Gastroesophageal sphincter (tissue), 4 donors: ENCODE measurements around the gene RCSD1. TPM values are rescaled to one million over a fixed set of nuclear protein-coding genes. Genes with fewer than 3 reads are reported as not detected.

Experiments used
- ATAC-seq: fragments of 150-250 bp; one replicate; pipeline ENCODE4 v1.9.1; 2016; ENCODE audit warnings: mild to moderate bottlenecking, moderate library complexity
- H3K27ac ChIP-seq, 4 donors: fragments of 200-600 bp; sonication (generic) in 3 of 4; 1 replicate in 3 of 4; 2 replicates in 1 of 4; pipeline ENCODE4 v1.5.1; 2016 to 2019
- H3K27me3 ChIP-seq: fragments of 200-600 bp; sonication (generic); one replicate; pipeline ENCODE4 v1.5.1; 2019
- H3K36me3 ChIP-seq, 2 donors: fragments of 200-600 bp; sonication (generic); one replicate each; pipeline ENCODE4 v1.5.1; 2019; ENCODE audit warnings: control low read depth in 1 of 2
- H3K4me1 ChIP-seq, 3 donors: fragments of 200-600 bp; sonication (generic); 1 replicate in 2 of 3; 2 replicates in 1 of 3; pipeline ENCODE4 v1.5.1; 2016 to 2019; ENCODE audit warnings: control low read depth in 2 of 3
- H3K4me3 ChIP-seq, 2 donors: fragments of 200-600 bp; sonication (generic); one replicate each; pipeline ENCODE4 v1.5.1; 2019; ENCODE audit warnings: mild to moderate bottlenecking in 1 of 2, moderate library complexity in 1 of 2
- H3K9me3 ChIP-seq, 3 donors: fragments of 200-600 bp; sonication (generic); one replicate each; pipeline ENCODE4 v1.5.1; 2017 to 2019; ENCODE audit warnings: control low read depth in 2 of 3
- CTCF ChIP-seq, 4 experiments: fragments of 200-600 bp in 2 of 4; fragments of 450-650 bp in 2 of 4; sonication (generic) in 1 of 4; IDR thresholded peaks; one replicate each; pipeline ENCODE4 v1.5.1; 2017 to 2019; ENCODE audit warnings: antibody characterized with exemption in 4 of 4, mild to moderate bottlenecking in 2 of 4, moderate library complexity in 2 of 4
- EP300 ChIP-seq: sonication (generic); formaldehyde crosslinking; IDR thresholded peaks from one replicate; pipeline ENCODE4 v1.6.1; 2017; ENCODE audit warnings: antibody characterized with exemption, mild to moderate bottlenecking
- POLR2A ChIP-seq, 2 donors: fragments of 450-650 bp; IDR thresholded peaks; one replicate each; pipeline ENCODE4 v1.6.1; 2017; ENCODE audit warnings: antibody characterized with exemption in 2 of 2, mild to moderate bottlenecking in 2 of 2, moderate library complexity in 1 of 2
- POLR2AphosphoS5 ChIP-seq: sonication (generic); formaldehyde crosslinking; IDR thresholded peaks from one replicate; pipeline ENCODE4 v1.6.1; 2017; ENCODE audit warnings: antibody characterized with exemption
- WGBS, 2 donors: methylation state at CpG; one replicate each; pipeline ENCODE4 v1.1.5; 2018; ENCODE audit warnings: low coverage in 1 of 2; 5-methylcytosine and 5-hydroxymethylcytosine counted together
- total RNA-seq, 4 donors: library from RNA; depleted of rRNA; stranded (reverse); fragments of >200 nt; gene quantifications; one replicate each; pipeline ENCODE4 v1.1.0, GENCODE V29; 2016

RCSD1 gene
- total RNA-seq, 4 donors from 2014 or later = 14.5 to 20.6 (median 17.3) TPM

DNA sequence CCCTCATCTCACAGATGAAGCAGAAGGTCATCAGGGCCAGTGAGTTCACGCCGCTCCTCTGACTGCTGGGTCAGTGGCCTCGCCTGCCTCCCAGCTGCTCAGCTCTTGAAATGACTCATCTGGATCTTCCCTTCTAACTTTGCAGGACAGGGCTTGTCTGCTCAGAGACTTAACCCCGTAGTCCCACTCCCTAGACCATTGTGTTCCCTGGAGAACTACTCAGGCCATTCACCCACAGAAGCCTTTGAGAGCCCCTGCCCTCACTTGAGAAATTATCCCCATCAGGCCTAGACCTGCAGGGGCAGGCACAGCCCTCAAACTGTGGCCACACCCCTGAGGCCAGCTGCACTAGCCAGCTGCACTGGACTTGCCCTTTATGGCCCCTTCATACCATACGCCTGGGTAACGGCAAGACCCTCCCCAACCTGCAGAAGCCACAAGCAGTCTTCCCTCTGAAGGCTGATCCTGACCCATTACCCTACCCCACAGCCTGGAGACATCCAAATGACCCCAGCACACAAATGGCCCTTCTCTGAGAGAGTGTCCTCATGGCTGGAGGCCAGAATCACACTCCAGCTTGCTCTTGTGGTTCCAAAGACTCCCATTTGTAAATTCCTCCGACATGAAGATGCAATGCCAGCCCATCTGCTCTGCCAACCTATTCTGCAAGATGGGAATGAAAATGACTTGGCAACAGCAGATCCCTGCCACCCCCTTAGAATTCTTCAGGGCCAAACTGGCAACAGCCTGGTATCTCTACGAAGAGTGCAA, 33.2 kb downstream of the RCSD1 start:
- WGBS, 2 donors = 29 to 50% methylated on average over 2 to 3 of the region's 8 CpGs
- peak overlapping the region in 2 of 4 donors; percentile 50 to 51 for H3K27ac ChIP-seq
- no peaks in the 10 kb centered on the region for H3K27me3 ChIP-seq
- H3K4me1 ChIP-seq = peaks cover 5 to 63% (median 28%) of the 10 kb centered on the region in 3 donors
- no peak for ATAC-seq
- H3K4me3 ChIP-seq = no peak overlapping the region
- H3K36me3 ChIP-seq = no peaks in the 10 kb centered on the region
- TF ChIP-seq POLR2AphosphoS5 = no peak
- TF ChIP-seq EP300 = no peak
- TF ChIP-seq POLR2A (IDR thresholded peaks at IDR 0.05) = no peak
- no peaks in the 10 kb centered on the region for H3K9me3 ChIP-seq

- Histone ChIP-seq H3K4me1 (peaks cover 5 to 47% (median 28%) of the 10 kb centered on the region in 3 donors), H3K36me3 (no peaks in the 10 kb centered on the region), H3K27ac (no peak overlapping the region), H3K4me3 (no peak overlapping the region), H3K27me3 (no peaks in the 10 kb centered on the region), H3K9me3 (no peaks in the 10 kb centered on the region)
- WGBS, 2 donors = 95 to 97% methylated on average over 3 to 4 of the region's 4 CpGs
- TF ChIP-seq POLR2AphosphoS5 = no peak
- ATAC-seq = no peak
Observed at GRCh38 chr1:167665469-167665868, 35.4 kb downstream of the RCSD1 start.

DNA sequence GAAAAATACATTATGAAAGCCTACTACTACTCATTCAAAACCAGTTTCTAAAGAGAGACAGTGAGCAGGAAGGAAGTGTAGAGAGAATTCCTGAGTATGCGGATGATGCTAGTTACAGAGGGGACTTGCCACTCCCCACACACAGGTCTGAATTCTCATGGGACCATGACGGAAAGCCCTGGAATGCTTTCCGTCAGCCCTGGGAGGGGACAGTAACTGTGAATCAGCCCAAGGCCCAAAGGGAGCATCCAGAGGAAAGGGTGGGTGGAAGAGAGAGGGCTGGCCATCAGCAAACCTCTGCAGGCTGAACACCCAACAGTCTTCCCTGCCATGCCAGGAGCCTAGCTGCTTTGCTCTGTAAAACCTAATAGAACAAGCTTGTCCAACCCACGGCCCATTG, 36.4 kb downstream of the RCSD1 start:
- ATAC-seq = peak; percentile 49
- H3K27ac ChIP-seq = no peak overlapping the region

GRCh38 chr1:167667536-167667935, 37.5 kb downstream of the RCSD1 start:
- no peak for ATAC-seq
- peaks cover 0 to 27% (median 13%) of the 10 kb centered on the region in 3 donors for H3K4me1 ChIP-seq
- H3K36me3 ChIP-seq = no peaks in the 10 kb centered on the region
- H3K27me3 ChIP-seq = no peaks in the 10 kb centered on the region
- H3K4me3 ChIP-seq = no peak overlapping the region
- no peaks in the 10 kb centered on the region for H3K9me3 ChIP-seq
- H3K27ac ChIP-seq = no peak overlapping the region
- TF ChIP-seq CTCF (IDR thresholded peaks at IDR 0.05) = no peak
- TF ChIP-seq EP300 = no peak
- no peak for TF ChIP-seq POLR2AphosphoS5
- no peak for TF ChIP-seq POLR2A (IDR thresholded peaks at IDR 0.05)
- WGBS, 2 donors = 80 to 94% methylated on average over 2 of the region's 2 CpGs

More for the DNA sequence above, 36.4 kb downstream of the RCSD1 start:
- Histone ChIP-seq H3K4me1 (peaks cover 2 to 38% (median 22%) of the 10 kb centered on the region in 3 donors), H3K27me3 (no peaks in the 10 kb centered on the region), H3K36me3 (no peaks in the 10 kb centered on the region), H3K4me3 (no peak overlapping the region), H3K9me3 (no peaks in the 10 kb centered on the region)
- TF ChIP-seq CTCF (IDR thresholded peaks at IDR 0.05) = no peak
- no peak for TF ChIP-seq EP300
- TF ChIP-seq POLR2A (IDR thresholded peaks at IDR 0.05) = no peak
- no peak for TF ChIP-seq POLR2AphosphoS5
- 65 to 100% methylated on average over 1 to 3 of the region's 4 CpGs for WGBS, 2 donors

DNA sequence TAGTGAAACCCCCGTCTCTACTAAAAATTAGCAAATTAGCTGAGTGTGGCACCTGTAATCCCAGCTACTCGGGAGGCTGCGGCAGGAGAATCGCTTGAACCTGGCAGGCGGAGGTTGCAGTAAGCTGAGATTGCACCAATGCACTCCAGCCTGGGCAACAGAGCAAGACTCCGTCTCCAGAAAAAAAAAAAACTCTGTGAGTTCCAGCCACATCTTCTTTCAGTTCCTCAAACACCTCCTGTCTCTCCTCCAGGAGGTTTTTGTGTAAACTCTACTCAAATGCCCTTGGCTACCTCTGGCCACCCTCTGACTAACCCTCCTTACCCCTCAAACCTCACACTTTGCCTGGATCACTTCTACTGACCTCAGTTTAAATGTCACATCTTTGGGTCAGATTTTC, 38.1 kb downstream of the RCSD1 start:
- WGBS, 2 donors = 70 to 87% methylated on average over 1 to 6 of the region's 6 CpGs
- Histone ChIP-seq H3K9me3 (no peaks in the 10 kb centered on the region), H3K27ac (no peak overlapping the region), H3K4me1 (peaks cover 0 to 21% (median 10%) of the 10 kb centered on the region in 3 donors), H3K27me3 (no peaks in the 10 kb centered on the region), H3K36me3 (no peaks in the 10 kb centered on the region), H3K4me3 (no peak overlapping the region)
- TF ChIP-seq POLR2A (IDR thresholded peaks at IDR 0.05) (no peak), POLR2AphosphoS5 (no peak), CTCF (IDR thresholded peaks at IDR 0.05) (no peak), EP300 (no peak)
- no peak for ATAC-seq
